Measurements from ENCODE around the gene ACAP1.
A peak's percentile ranks its signal among the peaks of the same experiment; 100 is the strongest.

Gene ACAP1

GRCh38 chr17:7393613-7394451 is 57.5 kb downstream of the ACAP1 start:
- peak; percentile 49 for ATAC-seq
- no peak for TF ChIP-seq PPARA (CRISPR knock-in tag; IDR thresholded peaks at IDR 0.05; ENCODE audit: borderline replicate concordance)
- no peak for TF ChIP-seq ESRRG (CRISPR knock-in tag; IDR thresholded peaks at IDR 0.05)
- no peak for TF ChIP-seq GLIS3 (CRISPR knock-in tag; IDR thresholded peaks at IDR 0.05)
- TF ChIP-seq, protein P1, sequence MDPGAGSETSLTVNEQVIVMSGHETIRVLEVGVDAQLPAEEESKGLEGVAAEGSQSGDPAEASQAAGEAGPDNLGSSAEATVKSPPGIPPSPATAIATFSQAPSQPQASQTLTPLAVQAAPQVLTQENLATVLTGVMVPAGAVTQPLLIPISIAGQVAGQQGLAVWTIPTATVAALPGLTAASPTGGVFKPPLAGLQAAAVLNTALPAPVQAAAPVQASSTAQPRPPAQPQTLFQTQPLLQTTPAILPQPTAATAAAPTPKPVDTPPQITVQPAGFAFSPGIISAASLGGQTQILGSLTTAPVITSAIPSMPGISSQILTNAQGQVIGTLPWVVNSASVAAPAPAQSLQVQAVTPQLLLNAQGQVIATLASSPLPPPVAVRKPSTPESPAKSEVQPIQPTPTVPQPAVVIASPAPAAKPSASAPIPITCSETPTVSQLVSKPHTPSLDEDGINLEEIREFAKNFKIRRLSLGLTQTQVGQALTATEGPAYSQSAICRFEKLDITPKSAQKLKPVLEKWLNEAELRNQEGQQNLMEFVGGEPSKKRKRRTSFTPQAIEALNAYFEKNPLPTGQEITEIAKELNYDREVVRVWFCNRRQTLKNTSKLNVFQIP (CRISPR knock-in tag; IDR thresholded peaks at IDR 0.05; ENCODE audit: borderline replicate concordance, low read depth) = no peak
- TF ChIP-seq SNAI2 (CRISPR knock-in tag; IDR thresholded peaks at IDR 0.05) = no peak
- TF ChIP-seq RARB (CRISPR knock-in tag; IDR thresholded peaks at IDR 0.05) = no peak
- TF ChIP-seq CREB5 (CRISPR knock-in tag; IDR thresholded peaks at IDR 0.05; ENCODE audit: low read depth) = no peak
- no peak for TF ChIP-seq OSR1 (CRISPR knock-in tag; IDR thresholded peaks at IDR 0.05)
- no peak for TF ChIP-seq TOX (CRISPR knock-in tag; IDR thresholded peaks at IDR 0.05; ENCODE audit: borderline replicate concordance)
- no peak for TF ChIP-seq PATZ1 (CRISPR knock-in tag; IDR thresholded peaks at IDR 0.05; ENCODE audit: borderline replicate concordance)
- no peak for TF ChIP-seq ARNTL (CRISPR knock-in tag; IDR thresholded peaks at IDR 0.05; ENCODE audit: borderline replicate concordance, low read depth)
- TF ChIP-seq, protein P2, sequence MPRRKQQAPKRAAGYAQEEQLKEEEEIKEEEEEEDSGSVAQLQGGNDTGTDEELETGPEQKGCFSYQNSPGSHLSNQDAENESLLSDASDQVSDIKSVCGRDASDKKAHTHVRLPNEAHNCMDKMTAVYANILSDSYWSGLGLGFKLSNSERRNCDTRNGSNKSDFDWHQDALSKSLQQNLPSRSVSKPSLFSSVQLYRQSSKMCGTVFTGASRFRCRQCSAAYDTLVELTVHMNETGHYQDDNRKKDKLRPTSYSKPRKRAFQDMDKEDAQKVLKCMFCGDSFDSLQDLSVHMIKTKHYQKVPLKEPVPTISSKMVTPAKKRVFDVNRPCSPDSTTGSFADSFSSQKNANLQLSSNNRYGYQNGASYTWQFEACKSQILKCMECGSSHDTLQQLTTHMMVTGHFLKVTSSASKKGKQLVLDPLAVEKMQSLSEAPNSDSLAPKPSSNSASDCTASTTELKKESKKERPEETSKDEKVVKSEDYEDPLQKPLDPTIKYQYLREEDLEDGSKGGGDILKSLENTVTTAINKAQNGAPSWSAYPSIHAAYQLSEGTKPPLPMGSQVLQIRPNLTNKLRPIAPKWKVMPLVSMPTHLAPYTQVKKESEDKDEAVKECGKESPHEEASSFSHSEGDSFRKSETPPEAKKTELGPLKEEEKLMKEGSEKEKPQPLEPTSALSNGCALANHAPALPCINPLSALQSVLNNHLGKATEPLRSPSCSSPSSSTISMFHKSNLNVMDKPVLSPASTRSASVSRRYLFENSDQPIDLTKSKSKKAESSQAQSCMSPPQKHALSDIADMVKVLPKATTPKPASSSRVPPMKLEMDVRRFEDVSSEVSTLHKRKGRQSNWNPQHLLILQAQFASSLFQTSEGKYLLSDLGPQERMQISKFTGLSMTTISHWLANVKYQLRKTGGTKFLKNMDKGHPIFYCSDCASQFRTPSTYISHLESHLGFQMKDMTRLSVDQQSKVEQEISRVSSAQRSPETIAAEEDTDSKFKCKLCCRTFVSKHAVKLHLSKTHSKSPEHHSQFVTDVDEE (CRISPR knock-in tag; IDR thresholded peaks at IDR 0.05) = no peak
- TF ChIP-seq CSDC2 (CRISPR knock-in tag; IDR thresholded peaks at IDR 0.05) = no peak
- no peak for TF ChIP-seq ZNF8 (CRISPR knock-in tag; IDR thresholded peaks at IDR 0.05)
- no peak for TF ChIP-seq ZFP30 (CRISPR knock-in tag; IDR thresholded peaks at IDR 0.05)

GRCh38 chr17:7394452-7395191 is 58.3 kb downstream of the ACAP1 start, which contains the start of gene PLSCR3:
Gene PLSCR3 (minus strand): TSS chr17:7394525. CDS start chr17:7394110, 415 bp downstream.
- peak; percentile 91 for ATAC-seq
- TF ChIP-seq SNAI2 (CRISPR knock-in tag; IDR thresholded peaks at IDR 0.05) = 0 out of 2 replicates have a peak, but pooled peaks have one; percentile 60
- no peak for TF ChIP-seq ISL1 (CRISPR knock-in tag; IDR thresholded peaks at IDR 0.05)

GRCh38 chr17:7396147-7396546 is 59.8 kb downstream of the ACAP1 start:
- no peak for ATAC-seq
- TF ChIP-seq ZFP3 (CRISPR knock-in tag; IDR thresholded peaks at IDR 0.05) = no peak
- no peak for TF ChIP-seq ZNF8 (CRISPR knock-in tag; IDR thresholded peaks at IDR 0.05)

- ATAC-seq = no peak
- TF ChIP-seq, protein P1 (CRISPR knock-in tag; IDR thresholded peaks at IDR 0.05; ENCODE audit: borderline replicate concordance, low read depth) = no peak
- no peak for TF ChIP-seq TOX (CRISPR knock-in tag; IDR thresholded peaks at IDR 0.05; ENCODE audit: borderline replicate concordance)
Measured at GRCh38 chr17:7398612-7399011, 62.3 kb downstream of the ACAP1 start.

All from SK-N-SH treated with all-trans-retinoic acid at 6 μM for 48 hours (cell line).